ENCODE measurements around the gene ZNF534. TPM values are rescaled to one million over a fixed set of nuclear protein-coding genes. Genes with fewer than 3 reads are reported as not detected.

Gene ZNF534
- total and polyA plus RNA-seq, 2 of the 8 experiments (the other 6 are each of a cell fraction or from before 2014, with no cell fraction given), result not detected

DNA sequence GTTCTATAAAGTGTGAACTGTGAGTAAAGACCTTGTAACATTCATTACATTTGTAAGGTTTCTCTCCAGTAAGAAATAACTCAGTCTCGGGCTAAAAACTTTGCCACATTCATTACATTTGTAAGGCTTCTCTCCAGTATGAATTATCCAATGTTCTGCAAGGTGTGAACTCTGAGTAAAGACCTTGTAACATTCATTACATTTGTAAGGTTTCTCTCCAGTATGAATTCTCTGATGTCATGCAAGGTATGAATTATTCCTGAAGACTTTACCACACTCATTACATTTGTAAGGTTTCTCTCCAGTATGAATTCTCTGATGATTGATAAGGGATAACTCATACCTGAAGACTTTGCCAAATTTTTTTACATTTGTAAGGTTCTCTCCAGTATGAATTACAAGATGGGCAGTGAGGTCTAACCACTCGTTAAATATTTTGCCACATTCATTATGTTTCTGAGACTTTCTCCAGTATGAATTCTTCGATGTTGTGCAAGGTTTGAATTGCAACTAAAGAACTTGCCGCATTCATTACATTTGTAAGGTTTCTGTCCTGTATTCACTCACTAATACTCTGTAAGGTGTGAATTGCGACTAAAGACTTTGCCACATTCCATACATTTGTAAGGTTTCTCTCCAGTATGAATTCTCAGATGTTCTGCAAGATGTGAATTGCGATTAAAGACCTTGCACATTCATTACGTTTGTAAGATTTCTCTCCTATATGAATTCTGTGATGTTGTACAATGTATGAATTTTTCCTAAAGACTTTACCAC is 45.6 kb downstream of the ZNF534 start:
- no peak overlapping the region for H3K4ac ChIP-seq (replicated peaks; ENCODE audit: insufficient read length, low read depth, low read length)
- H3K27me3 ChIP-seq (replicated peaks in 1 of 4; ENCODE audit: control insufficient read depth in 3 of 4, extremely low read depth in 1 of 4, insufficient read depth in 3 of 4, low read length in 3 of 4), result no peaks in the 10 kb centered on the region
- H2AFZ ChIP-seq (ENCODE audit: low read length), result no peak overlapping the region
- H3K4me3 ChIP-seq (ENCODE audit: extremely low read depth in 1 of 4, insufficient read depth in 2 of 4, low read depth in 3 of 4, low read length in 4 of 4), result no peak overlapping the region
- no peak overlapping the region for H2BK12ac ChIP-seq (ENCODE audit: low read depth, low read length)
- H3K23ac ChIP-seq (ENCODE audit: insufficient read length), result no peak overlapping the region
- no peak overlapping the region for H3K4me2 ChIP-seq (ENCODE audit: insufficient read depth in 1 of 2, low read depth in 2 of 2, low read length in 2 of 2)
- H3K79me1 ChIP-seq (ENCODE audit: low read depth, low read length), result no peaks in the 10 kb centered on the region
- CTCF ChIA-PET (ENCODE audit: partially characterized antibody), result no interaction called here
- H4K20me1 ChIP-seq (replicated peaks in 1 of 2; ENCODE audit: control insufficient read depth in 1 of 2, insufficient read depth in 2 of 2, low read length in 2 of 2), result no peaks in the 10 kb centered on the region
- H4K8ac ChIP-seq (ENCODE audit: extremely low read depth, insufficient read depth, low read length), result no peak overlapping the region
- H3K9ac ChIP-seq (replicated peaks in 1 of 4; ENCODE audit: extremely low read depth in 1 of 4, low read depth in 3 of 4, low read length in 3 of 4), result no peak overlapping the region
- H4K5ac ChIP-seq (ENCODE audit: insufficient read length, low read depth, low read length), result no peak overlapping the region
- H2BK20ac ChIP-seq (ENCODE audit: low read length), result no peak overlapping the region
- POLR2A ChIA-PET (ENCODE audit: partially characterized antibody), result no interaction called here
- H3K18ac ChIP-seq (ENCODE audit: extremely low read depth, low read length), result no peak overlapping the region
- TF ChIP-seq KDM4A (IDR thresholded peaks at IDR 0.05; ENCODE audit: low read depth, low read length, severe bottlenecking) (no peak), RNF2 (IDR thresholded peaks at IDR 0.05; ENCODE audit: borderline replicate concordance, low read depth, low read length, missing control alignments, poor library complexity, severe bottlenecking) (no peak), ZNF274 (IDR thresholded peaks at IDR 0.05; ENCODE audit: borderline replicate concordance, extremely low read depth, low read length) (peak; percentile 80), CEBPB (IDR thresholded peaks at IDR 0.05; ENCODE audit: low read depth, low read length) (no peak)
- no peak overlapping the region for H2BK120ac ChIP-seq (replicated peaks; ENCODE audit: low read depth, low read length)
- H3K36me3 ChIP-seq (ENCODE audit: control insufficient read depth in 2 of 4, insufficient read depth in 4 of 4, low read length in 3 of 4), result peaks cover 0 to 3% (median 0%) of the 10 kb centered on the region in 4 experiments; a peak in 1 of 8 replicates
- no peak overlapping the region for H3K56ac ChIP-seq (replicated peaks; ENCODE audit: insufficient read length, low read depth, low read length)
- H2BK15ac ChIP-seq (ENCODE audit: low read length), result no peak overlapping the region
- no peak overlapping the region for H3K27ac ChIP-seq (ENCODE audit: low read depth, low read length)
- WGBS, 2 experiments (ENCODE audit: extremely low coverage in 1 of 2, insufficient coverage in 1 of 2, insufficient read length in 1 of 2, insufficient replicate concordance in 2 of 2, low coverage in 1 of 2, low lambda C conversion rate in 2 of 2, missing lambda C conversion rate in 1 of 2), result 88% methylated on average over 7 of the region's 7 CpGs; no CpG with 5 or more reads in 1 of the 2 experiments
- no peaks in the 10 kb centered on the region for H3K23me2 ChIP-seq (ENCODE audit: low read depth, low read length)
- H2BK5ac ChIP-seq (ENCODE audit: low read depth, low read length), result no peak overlapping the region
- H3K4me1 ChIP-seq (replicated peaks in 1 of 4; ENCODE audit: control insufficient read depth in 3 of 4, insufficient read depth in 4 of 4, low read length in 3 of 4), result no peaks in the 10 kb centered on the region
- H4K91ac ChIP-seq (replicated peaks; ENCODE audit: insufficient read length, low read length), result no peak overlapping the region
- no peaks in the 10 kb centered on the region for H3K79me2 ChIP-seq (ENCODE audit: control insufficient read depth in 1 of 2, insufficient read depth in 2 of 2, low read length in 2 of 2)
- no peak overlapping the region for H3K14ac ChIP-seq (ENCODE audit: insufficient read length)
- H2AK5ac ChIP-seq (ENCODE audit: low read depth, low read length), result no peak overlapping the region
- DNase-seq (ENCODE audit: low read depth in 1 of 2, low spot score in 2 of 2), result no peak
- peaks cover 78 to 91% of the 10 kb centered on the region in 2 experiments for H3K9me3 ChIP-seq (ENCODE audit: insufficient read depth in 2 of 2, low read depth in 1 of 2, low read length in 1 of 2)
- FAIRE-seq, result no peak

Data from H1 (cell line).